ENCODE data around the gene ZNRF3.

Gene ZNRF3

GRCh38 chr22:29102300-29102699 lies 218.9 kb downstream of the ZNRF3 start:
- no peak for DNase-seq
- intact Hi-C loops (cut with DNase I) = no loop called here

- no peak for DNase-seq
- intact Hi-C loops (cut with DNase I) = no loop called here
Measured at GRCh38 chr22:29103121-29103520, 219.7 kb downstream of the ZNRF3 start.

GRCh38 chr22:29105468-29105867 lies 222.1 kb downstream of the ZNRF3 start:
- intact Hi-C loops (cut with DNase I) = no loop called here
- DNase-seq = no peak

- no peak for DNase-seq
- intact Hi-C loops (cut with DNase I) = no loop called here
Measured at GRCh38 chr22:29106839-29107238, 223.5 kb downstream of the ZNRF3 start.

Data from posterior cingulate gyrus (tissue), 11 donors.